ENCODE results near the gene PTPRG.
"Not testable (repeated sequence)": the region's sequence is repeated elsewhere in the genome, so short reads cannot be mapped to it uniquely, and the experiment has no call there.

PTPRG gene

GRCh38 chr3:61561374-61562041, at the start of gene PTPRG:
Gene PTPRG, plus strand, starts transcription at chr3:61561571. Its CDS starts 717 bp downstream, at chr3:61562288.
- peak; percentile 92 for DNase-seq (ENCODE audit: low spot score)

GRCh38 chr3:61518590-61518989, 42.8 kb upstream of the PTPRG start:
- no peak for DNase-seq (ENCODE audit: low spot score)

GRCh38 chr3:61520966-61521628, 40.3 kb upstream of the PTPRG start:
- no peak for DNase-seq (ENCODE audit: low spot score)

DNA sequence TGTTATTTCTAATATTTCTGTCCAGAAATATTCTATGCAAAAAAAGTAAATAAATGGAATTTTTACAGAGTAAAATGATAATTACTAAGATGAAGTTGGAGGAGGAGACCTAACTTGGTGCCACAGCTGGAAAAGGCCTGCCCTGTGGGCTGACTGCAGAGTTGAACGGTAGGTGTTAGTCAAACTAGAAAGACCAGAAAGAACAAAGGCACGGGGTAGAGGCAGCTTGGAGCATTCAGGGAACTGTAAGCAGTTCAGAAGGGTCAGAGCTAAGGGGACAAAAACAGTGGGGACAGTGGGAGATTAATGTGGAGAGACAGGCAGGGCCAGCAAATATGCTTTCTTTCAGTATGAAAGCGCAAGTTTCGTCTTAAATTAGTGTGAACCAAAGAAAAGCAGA, 39.3 kb upstream of the PTPRG start:
- DNase-seq (ENCODE audit: low spot score) = no peak

- no peak for DNase-seq (ENCODE audit: low spot score)
These were observed 38.7 kb upstream of the PTPRG start for GRCh38 chr3:61522626-61523025.

DNA sequence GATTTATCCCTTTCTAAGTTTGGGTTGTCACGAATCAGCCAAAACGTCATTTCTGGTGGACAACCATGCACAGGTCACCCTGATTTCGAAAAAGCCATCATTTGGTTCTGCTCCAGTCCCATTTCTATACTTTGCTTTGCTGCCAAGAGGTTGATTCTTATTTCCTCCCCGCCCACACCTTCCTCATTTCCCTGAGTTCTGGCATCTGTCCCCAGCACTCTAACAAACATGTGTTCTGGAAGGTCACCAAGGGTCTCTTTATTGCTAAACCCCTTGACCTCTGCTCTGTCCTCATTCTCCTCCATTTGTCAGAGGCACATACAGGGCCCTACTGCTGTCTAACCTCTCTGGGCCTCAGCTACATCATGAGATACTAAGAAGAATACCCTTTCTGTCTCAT, 36.4 kb upstream of the PTPRG start:
- no peak for DNase-seq (ENCODE audit: low spot score)

DNA sequence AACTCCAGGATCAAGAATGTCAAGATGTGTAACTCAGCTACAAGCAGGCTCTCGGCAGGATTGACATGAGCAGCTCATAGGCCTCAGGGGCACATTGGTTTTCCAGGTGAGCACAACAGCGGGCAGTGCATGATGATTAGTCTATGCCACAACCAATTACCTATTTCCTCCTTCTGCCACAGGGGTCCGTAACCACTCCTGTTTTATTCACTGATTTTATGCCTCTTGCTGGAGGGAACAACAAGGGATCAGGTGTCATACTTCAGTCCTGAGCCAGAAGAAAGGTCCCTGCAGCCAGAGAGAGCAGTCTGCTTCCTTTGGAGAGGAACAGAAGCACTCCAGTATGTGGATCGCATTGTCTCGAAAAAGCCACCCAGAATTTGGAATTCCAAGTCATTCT, 35.1 kb upstream of the PTPRG start:
- DNase-seq (ENCODE audit: low spot score) = no peak

- DNase-seq (ENCODE audit: low spot score) = no peak
These were observed 34.4 kb upstream of the PTPRG start for GRCh38 chr3:61527011-61527410.

GRCh38 chr3:61530355-61530754, 31.0 kb upstream of the PTPRG start:
- no peak for DNase-seq (ENCODE audit: low spot score)

DNA sequence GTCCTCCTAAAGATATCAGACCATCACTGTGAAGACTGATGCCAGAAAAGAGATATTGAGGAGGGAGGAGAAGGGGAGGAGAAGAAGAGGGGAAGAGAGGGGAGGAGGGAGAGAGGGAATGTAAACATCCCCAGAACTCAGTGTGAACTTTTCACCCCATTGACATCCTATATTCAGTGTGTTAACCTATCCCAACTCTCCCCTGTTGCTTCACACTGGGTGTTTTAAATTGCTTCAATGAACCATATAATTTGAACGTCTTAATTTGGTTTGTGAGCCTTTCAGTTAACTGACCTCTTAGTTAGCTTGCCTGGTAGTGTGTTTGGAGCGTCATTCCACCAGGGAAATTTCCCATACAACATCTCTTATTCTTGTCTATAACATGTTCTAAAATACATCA, 29.8 kb upstream of the PTPRG start:
- no peak for DNase-seq (ENCODE audit: low spot score)

- DNase-seq (ENCODE audit: low spot score) = no peak
These were observed 28.5 kb upstream of the PTPRG start for GRCh38 chr3:61532739-61533500.

DNA sequence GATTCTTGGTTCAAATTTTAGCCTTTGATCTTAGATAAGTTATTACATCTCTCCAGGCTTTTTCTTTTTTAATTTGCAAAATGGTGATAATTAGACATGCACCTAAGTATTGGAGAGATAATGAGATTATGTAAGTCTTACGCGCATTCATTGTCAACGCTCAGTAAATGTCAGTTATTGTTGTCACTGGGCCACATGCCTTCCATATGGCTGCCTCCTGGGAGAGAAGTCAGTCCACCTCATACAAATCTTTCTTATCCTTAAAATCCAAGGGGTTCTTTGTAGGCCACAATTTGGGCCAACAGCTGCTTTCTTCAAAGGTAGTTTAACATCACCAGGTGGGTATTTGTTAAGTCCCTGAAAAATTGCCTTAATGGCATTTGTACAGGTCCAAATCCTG, 25.5 kb upstream of the PTPRG start:
- no peak for DNase-seq (ENCODE audit: low spot score)

- DNase-seq (ENCODE audit: low spot score) = no peak
These were observed 24.0 kb upstream of the PTPRG start for GRCh38 chr3:61537366-61537765.

- DNase-seq (ENCODE audit: low spot score) = no peak
These were observed 22.9 kb upstream of the PTPRG start for GRCh38 chr3:61538486-61538885.

- no peak for DNase-seq (ENCODE audit: low spot score)
These were observed 19.7 kb upstream of the PTPRG start for GRCh38 chr3:61541694-61542093.

GRCh38 chr3:61545716-61546115, 15.7 kb upstream of the PTPRG start:
- DNase-seq (ENCODE audit: low spot score) = no peak

DNA sequence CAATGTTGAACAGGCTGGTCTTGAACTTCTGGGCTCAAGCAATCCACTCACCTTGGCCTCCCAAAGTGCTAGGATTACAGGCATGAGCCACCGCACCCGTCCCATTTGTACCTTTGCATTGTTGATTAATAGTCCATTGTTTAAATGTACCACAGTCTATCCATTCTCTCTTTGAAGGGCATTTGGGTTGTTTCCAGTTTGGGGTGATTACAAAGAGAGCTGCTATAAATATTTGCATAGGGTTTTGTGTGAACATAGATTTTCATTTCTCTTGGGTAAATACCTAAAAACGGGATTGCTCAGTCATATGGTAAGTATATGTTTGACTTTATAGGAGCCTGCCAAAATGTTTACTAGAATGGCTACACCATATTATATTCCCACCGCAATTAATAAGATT, 13.7 kb upstream of the PTPRG start:
- DNase-seq (ENCODE audit: low spot score) = no peak

- DNase-seq (ENCODE audit: low spot score) = not testable (repeated sequence)
These were observed 8.7 kb upstream of the PTPRG start for GRCh38 chr3:61552704-61553103.

DNA sequence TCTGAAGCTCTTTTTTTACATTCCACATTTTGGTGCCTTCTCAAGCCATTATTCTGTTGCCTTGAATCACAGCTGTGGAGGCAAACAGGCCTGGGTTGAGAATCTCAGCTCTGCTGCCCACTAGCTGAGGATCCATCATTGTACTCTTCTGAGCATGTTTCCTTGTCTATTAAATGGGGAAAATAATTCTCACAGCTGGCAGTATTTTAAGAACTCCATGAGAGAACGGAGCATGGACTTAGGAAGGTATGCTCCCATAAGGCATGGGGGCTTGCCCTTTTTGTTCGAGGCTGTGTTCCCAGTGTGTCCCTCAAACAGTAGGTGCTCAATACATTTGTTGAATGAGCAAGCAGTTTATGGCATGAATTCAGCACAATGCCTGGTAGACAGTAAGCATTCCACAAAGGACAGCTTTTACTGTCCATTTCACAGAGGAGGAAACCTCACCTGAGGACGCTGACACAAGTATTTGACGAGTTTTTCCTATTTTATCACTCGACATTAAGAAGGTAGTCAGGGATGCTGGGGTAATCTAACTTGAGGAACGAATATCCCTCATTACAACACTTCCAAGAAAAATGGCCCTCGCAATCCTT, 2.1 kb upstream of the PTPRG start:
- DNase-seq (ENCODE audit: low spot score) = no peak

DNA sequence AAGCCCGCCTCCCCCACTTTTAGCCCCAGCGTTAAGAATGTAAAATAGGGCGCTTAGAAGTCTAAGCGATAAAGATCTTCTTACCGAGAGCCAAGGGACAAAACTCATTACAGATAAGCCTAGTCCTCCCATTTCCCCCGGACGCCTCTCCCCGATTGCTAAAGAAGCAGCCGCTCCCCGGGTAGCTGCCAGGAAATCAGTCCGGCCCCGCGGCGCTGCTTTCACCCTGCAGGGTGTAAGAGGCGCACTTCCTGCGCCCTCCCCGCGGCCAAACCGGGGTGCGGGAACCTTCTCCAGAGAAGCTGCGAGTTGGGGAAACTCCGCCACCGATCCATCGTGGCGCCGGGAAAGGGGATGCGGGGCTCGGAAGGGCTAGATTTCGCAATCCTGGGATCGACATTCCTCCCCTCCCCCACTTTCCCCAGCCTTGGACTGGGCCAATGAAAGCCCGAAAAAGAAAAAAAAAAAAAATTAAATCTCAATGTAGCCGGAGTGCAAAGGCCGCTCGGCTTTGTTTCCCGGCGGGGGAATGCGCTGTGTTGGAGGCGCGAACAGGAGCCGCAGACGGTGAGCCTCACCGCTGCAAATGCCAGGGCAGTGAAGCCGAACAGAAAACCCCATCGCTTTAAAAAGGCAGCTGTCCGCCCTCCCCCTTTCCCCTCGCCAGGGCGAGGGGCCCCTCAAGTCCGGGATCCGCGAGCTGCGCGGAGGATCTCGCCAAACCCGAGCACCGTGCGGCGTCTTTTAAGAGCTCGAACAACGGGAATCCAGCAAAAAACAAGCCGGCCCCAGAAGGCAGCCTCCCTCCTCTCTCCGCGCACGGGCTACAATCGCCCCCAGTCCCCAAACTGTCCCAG, 626 bp upstream of the PTPRG start:
- peak; percentile 79 for DNase-seq (ENCODE audit: low spot score)

DNA sequence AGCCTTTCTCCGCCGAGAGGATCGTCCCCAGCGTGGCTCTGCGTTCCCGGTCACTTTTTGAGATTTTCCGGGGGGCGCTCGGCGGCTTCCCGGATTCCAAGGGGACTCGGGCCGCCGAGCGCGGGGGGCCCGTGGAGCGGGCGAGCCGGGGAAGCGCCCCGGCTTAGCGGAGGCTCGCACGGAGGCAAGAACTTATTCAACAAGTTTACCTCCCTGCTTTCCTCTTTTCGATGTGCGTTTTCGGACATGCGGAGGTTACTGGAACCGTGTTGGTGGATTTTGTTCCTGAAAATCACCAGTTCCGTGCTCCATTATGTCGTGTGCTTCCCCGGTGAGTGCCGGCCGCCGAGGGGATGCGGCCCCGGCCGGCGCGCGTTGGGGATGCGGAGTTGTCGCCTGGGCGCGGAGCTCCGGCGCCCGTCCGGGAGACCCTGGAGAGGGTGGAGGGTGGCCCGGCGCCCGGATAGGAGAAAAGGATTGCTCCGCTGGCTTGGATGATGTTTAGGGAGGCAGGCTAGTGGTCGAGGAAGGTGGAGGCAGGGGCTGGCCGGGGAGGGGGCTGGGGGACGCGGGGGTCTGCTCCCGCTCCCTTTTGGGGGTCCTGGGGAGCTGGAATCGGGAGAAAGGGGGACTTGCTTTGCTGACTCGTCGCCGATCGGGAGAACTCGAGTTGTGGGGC, 810 bp downstream of the PTPRG start:
- DNase-seq (ENCODE audit: low spot score) = no peak
